VCaP (cell line): ENCODE data around the gene NR1D1.

Source experiments
- H3K27ac ChIP-seq: fragments of 450-650 bp; 2 replicates; pipeline ENCODE4 v1.5.1; 2017
- CTCF ChIP-seq: fragments of 450-650 bp; conservative IDR thresholded peaks from 2 replicates; pipeline ENCODE4 v1.5.1; 2017; ENCODE audit warnings: mild to moderate bottlenecking, moderate library complexity

NR1D1 gene

GRCh38 chr17:40075942-40076498 is 24.4 kb downstream of the NR1D1 start:
- peak overlapping the region; percentile 94 for H3K27ac ChIP-seq
- no peak for TF ChIP-seq CTCF

GRCh38 chr17:40075201-40075941 is 25.0 kb downstream of the NR1D1 start:
- peak overlapping the region; percentile 94 for H3K27ac ChIP-seq
- peak; percentile 90 for TF ChIP-seq CTCF

GRCh38 chr17:40074871-40075200 is 25.6 kb downstream of the NR1D1 start:
- H3K27ac ChIP-seq, result peak overlapping the region; percentile 94

GRCh38 chr17:40074175-40074512 is 26.2 kb downstream of the NR1D1 start:
- no peak for TF ChIP-seq CTCF
- peak overlapping the region; percentile 94 for H3K27ac ChIP-seq

More at GRCh38 chr17:40074871-40075200, 25.6 kb downstream of the NR1D1 start:
- TF ChIP-seq CTCF, result no peak

- no peak for TF ChIP-seq CTCF
- peak overlapping the region; percentile 94 for H3K27ac ChIP-seq
These were observed 26.8 kb downstream of the NR1D1 start for GRCh38 chr17:40073454-40074174.

- no peak for TF ChIP-seq CTCF
- H3K27ac ChIP-seq, result peak overlapping the region; percentile 94
These were observed 27.5 kb downstream of the NR1D1 start for GRCh38 chr17:40072735-40073346.

GRCh38 chr17:40072040-40072734 is 28.2 kb downstream of the NR1D1 start:
- peak overlapping the region; percentile 94 for H3K27ac ChIP-seq
- no peak for TF ChIP-seq CTCF
